Esophagus muscularis mucosa (tissue), 4 donors: ENCODE data around the gene MAD1L1. TPM values are rescaled to one million over a fixed set of nuclear protein-coding genes. Genes with fewer than 3 reads are reported as not detected.

Experiments used
- DNase-seq: peaks from one replicate; pipeline ENCODE4 v3.0.0-alpha.2; 2017; ENCODE audit errors: extremely low spot score
- H3K27ac ChIP-seq, 4 donors: fragments of 200-600 bp; sonication (generic); replicated peaks in 1 of 4; 1 replicate in 3 of 4; 2 replicates in 1 of 4; pipeline ENCODE4 v1.5.1; 2016 to 2019; ENCODE audit warnings: mild to moderate bottlenecking in 1 of 4
- H3K27me3 ChIP-seq, 4 donors: fragments of 200-600 bp; sonication (generic); one replicate each; pipeline versions ENCODE4 v1.5.1 to v1.6.0; 2016 to 2019
- H3K36me3 ChIP-seq, 4 donors: fragments of 200-600 bp; sonication (generic); one replicate each; pipeline ENCODE4 v1.5.1; 2016 to 2019
- H3K4me1 ChIP-seq, 4 donors: fragments of 200-600 bp; sonication (generic); one replicate each; pipeline ENCODE4 v1.5.1; 2016 to 2019
- H3K4me3 ChIP-seq, 4 donors: fragments of 200-600 bp; sonication (generic); 1 replicate in 2 of 4; 2 replicates in 2 of 4; pipeline ENCODE4 v1.5.1; 2016 to 2019; ENCODE audit warnings: mild to moderate bottlenecking in 4 of 4, moderate library complexity in 1 of 4
- H3K9me3 ChIP-seq, 4 donors: fragments of 200-600 bp; sonication (generic); 1 replicate in 3 of 4; 2 replicates in 1 of 4; pipeline ENCODE4 v1.5.1; 2016 to 2019
- EP300 ChIP-seq: sonication (generic); formaldehyde crosslinking; IDR thresholded peaks from one replicate; pipeline ENCODE4 v1.6.1; 2017; ENCODE audit warnings: antibody characterized with exemption
- POLR2A ChIP-seq: fragments of 450-650 bp; IDR thresholded peaks from one replicate; pipeline ENCODE4 v1.6.1; 2017; ENCODE audit warnings: antibody characterized with exemption, moderate library complexity, mild to moderate bottlenecking, low read depth
- POLR2AphosphoS5 ChIP-seq, 2 donors: sonication (generic); formaldehyde crosslinking; IDR thresholded peaks; one replicate each; pipeline ENCODE4 v1.6.1; 2017; ENCODE audit warnings: antibody characterized with exemption in 2 of 2
- WGBS: methylation state at CpG from one replicate; pipeline ENCODE4 v1.1.5; 2018; 5-methylcytosine and 5-hydroxymethylcytosine counted together
- intact Hi-C: fragments of 100-400 bp; cut with DNase I; formaldehyde crosslinking; loops from one replicate; pipeline ENCODE4 v1.15.1; 2023
- total RNA-seq, 4 donors: library from RNA; depleted of rRNA; stranded (reverse); fragments of >200 nt; gene quantifications; one replicate each; pipeline versions ENCODE4 v1.1.0 to v1.2.1, GENCODE V29; 2016
- TF ChIP-seq, protein P1 (sequence below), 3 experiments: fragments of 200-600 bp in 2 of 3; fragments of 450-650 bp in 1 of 3; sonication (generic) in 2 of 3; IDR thresholded peaks; one replicate each; pipeline ENCODE4 v1.5.1; 2017 to 2019; ENCODE audit warnings: antibody characterized with exemption in 3 of 3, mild to moderate bottlenecking in 2 of 3, moderate library complexity in 1 of 3

Gene MAD1L1
- total RNA-seq, 4 donors from 2014 or later = 22.2 to 33.1 (median 29.5) TPM

DNA sequence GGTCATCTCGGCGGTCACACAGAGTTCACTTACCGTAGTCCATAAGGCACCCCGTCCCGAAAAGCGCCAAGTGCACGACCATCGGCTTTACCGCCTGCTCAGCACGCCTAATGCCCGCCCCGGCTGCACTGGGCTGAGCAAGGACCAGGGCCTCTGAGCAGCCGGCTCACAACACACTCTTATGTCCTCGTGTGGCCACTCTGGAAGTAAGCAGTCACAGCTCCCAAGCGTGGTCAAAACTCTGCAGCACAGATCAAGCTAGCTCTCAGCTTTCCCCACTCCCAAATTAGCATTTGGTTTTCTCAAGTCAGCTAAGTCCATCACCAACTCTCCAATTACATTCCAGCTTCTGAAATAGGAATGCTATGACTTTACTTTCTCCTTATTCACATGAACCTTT is 57.7 kb downstream of the MAD1L1 start:
- 77% methylated on average over 15 of the region's 15 CpGs for WGBS
- peaks cover 0 to 3% (median 0%) of the 10 kb centered on the region in 4 donors for H3K36me3 ChIP-seq
- H3K9me3 ChIP-seq = no peaks in the 10 kb centered on the region
- H3K4me1 ChIP-seq = peaks cover 36 to 51% (median 40%) of the 10 kb centered on the region in 4 donors
- peak overlapping the region; percentile 53 to 71 (median 66) for H3K27ac ChIP-seq
- no peaks in the 10 kb centered on the region for H3K27me3 ChIP-seq
- intact Hi-C loops = no loop called here
- no peak for DNase-seq
- TF ChIP-seq, protein P1, sequence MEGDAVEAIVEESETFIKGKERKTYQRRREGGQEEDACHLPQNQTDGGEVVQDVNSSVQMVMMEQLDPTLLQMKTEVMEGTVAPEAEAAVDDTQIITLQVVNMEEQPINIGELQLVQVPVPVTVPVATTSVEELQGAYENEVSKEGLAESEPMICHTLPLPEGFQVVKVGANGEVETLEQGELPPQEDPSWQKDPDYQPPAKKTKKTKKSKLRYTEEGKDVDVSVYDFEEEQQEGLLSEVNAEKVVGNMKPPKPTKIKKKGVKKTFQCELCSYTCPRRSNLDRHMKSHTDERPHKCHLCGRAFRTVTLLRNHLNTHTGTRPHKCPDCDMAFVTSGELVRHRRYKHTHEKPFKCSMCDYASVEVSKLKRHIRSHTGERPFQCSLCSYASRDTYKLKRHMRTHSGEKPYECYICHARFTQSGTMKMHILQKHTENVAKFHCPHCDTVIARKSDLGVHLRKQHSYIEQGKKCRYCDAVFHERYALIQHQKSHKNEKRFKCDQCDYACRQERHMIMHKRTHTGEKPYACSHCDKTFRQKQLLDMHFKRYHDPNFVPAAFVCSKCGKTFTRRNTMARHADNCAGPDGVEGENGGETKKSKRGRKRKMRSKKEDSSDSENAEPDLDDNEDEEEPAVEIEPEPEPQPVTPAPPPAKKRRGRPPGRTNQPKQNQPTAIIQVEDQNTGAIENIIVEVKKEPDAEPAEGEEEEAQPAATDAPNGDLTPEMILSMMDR (IDR thresholded peaks at IDR 0.05) = no peak
- no peak for TF ChIP-seq POLR2AphosphoS5 (IDR thresholded peaks at IDR 0.05)
- TF ChIP-seq POLR2A = no peak
- no peak for TF ChIP-seq EP300
- no peak overlapping the region for H3K4me3 ChIP-seq

DNA sequence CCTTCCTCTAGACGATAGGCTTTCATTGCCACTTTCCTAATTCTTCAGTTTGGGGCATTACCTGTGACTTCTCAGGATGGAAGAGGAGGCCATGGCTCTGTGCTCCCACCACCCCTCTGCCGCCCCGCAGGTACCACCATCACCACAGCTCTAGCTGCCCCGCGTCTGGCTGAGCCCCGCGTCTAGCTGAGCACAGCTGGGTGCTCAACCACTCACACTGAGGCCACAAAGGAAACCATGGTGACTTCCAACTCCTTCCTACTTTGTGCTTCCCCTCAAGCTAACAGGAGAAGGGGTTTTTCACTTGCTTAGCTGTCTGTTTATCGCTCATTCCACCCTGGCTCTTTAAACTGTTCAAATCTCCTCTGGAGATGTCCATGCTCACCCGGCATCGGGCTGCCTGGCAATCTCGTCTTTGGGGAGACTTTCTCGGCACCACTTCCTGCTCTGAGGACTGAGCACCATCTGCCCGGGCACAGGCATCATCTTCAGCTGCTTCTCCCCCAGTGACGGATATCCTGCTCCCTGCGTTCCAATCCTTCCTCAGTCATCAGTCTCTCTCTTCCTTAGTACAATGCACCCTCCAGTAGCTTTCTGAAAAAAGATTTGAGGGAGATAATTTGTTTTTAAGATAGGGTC is 59.4 kb downstream of the MAD1L1 start:
- peaks cover 0 to 7% (median 0%) of the 10 kb centered on the region in 4 donors for H3K36me3 ChIP-seq
- no peak overlapping the region for H3K4me3 ChIP-seq
- H3K27me3 ChIP-seq = no peaks in the 10 kb centered on the region
- no peak for DNase-seq
- peaks cover 36 to 51% (median 40%) of the 10 kb centered on the region in 4 donors for H3K4me1 ChIP-seq
- peak overlapping the region; percentile 38 to 66 (median 55) for H3K27ac ChIP-seq
- WGBS = 63% methylated on average over 15 of the region's 15 CpGs
- H3K9me3 ChIP-seq = no peaks in the 10 kb centered on the region
- intact Hi-C loops = no loop called here
- TF ChIP-seq POLR2AphosphoS5 (IDR thresholded peaks at IDR 0.05) (no peak), EP300 (no peak), POLR2A (no peak)
- TF ChIP-seq, protein P1 (IDR thresholded peaks at IDR 0.05) = no peak

DNA sequence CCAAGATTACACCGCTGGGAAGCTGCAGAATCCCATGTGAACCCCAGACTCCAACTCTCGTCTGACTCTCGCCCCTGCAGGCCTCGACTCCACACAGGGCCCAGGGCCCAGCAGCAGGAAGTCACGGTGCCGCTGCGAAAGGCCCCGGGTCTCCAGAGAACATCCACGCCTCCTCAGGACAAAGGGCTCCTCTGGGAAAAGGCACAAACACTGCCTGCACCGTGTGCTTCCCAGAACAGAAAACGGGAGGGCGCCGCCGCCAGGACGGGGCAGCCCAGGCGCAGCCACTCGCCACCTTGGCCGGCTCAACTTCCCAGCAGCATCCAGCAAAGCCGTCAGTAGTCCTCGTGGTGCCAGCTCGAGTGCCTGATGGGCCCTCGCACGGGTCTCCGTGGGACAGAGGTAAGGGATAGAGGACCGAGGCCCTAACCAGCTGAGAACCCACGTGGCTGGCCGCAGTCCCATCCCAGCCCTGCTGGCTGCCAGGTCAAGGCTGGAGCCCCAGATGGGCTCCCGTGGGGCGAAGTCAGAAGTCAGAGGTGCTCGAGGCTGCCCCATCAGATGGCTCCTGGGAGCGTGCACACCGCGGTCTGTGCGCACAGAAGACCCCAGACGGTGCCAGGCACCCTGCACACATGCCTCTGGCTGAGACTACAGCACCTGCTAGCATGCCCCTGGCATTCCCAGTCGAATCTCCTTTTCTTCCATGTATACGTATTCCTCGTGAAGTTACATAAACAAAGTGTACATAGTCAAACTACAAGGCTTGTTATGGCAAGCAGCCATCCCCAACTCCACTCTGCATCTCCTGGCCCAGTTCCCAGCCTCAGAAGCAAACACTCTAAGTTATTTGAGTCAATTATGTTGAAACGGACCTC is 60.2 kb downstream of the MAD1L1 start:
- peak in 1 of 2 donors; percentile 10 for TF ChIP-seq POLR2AphosphoS5 (IDR thresholded peaks at IDR 0.05)
- no peak for TF ChIP-seq EP300
- TF ChIP-seq POLR2A = no peak
- TF ChIP-seq, protein P1 (IDR thresholded peaks at IDR 0.05) = no peak
- Histone ChIP-seq H3K4me3 (no peak overlapping the region), H3K27ac (peak overlapping the region; percentile 38 to 66 (median 55)), H3K4me1 (peaks cover 36 to 51% (median 40%) of the 10 kb centered on the region in 4 donors), H3K9me3 (no peaks in the 10 kb centered on the region), H3K36me3 (peaks cover 0 to 10% (median 0%) of the 10 kb centered on the region in 4 donors), H3K27me3 (no peaks in the 10 kb centered on the region)
- intact Hi-C loops = no loop called here
- 39% methylated on average over 9 of the region's 39 CpGs for WGBS
- DNase-seq = no peak

DNA sequence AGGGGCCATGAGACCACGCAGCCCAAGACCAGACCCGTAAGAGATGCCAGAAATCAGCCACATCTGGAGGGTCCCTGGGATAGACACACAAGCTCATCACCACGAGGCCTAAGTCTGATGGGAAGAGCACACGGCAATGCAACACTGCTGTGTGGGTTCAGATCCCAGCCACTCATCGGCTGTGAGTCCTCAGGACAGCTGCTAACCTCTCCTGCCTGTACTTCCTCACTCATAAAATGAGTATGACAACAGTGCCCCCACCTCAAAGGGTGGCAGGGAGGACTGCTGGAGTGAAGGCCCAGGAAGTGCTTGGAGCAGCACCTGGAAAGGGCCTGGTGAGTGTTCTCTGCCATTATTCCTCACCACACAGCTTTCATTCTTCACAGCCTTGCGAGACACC is 60.9 kb downstream of the MAD1L1 start:
- no peak for TF ChIP-seq EP300
- no peak for TF ChIP-seq POLR2A
- TF ChIP-seq, protein P1 (IDR thresholded peaks at IDR 0.05) = no peak
- no peak for TF ChIP-seq POLR2AphosphoS5 (IDR thresholded peaks at IDR 0.05)
- intact Hi-C loops = no loop called here
- WGBS = 91% methylated on average over 4 of the region's 6 CpGs

More for the DNA sequence above, 60.9 kb downstream of the MAD1L1 start:
- Histone ChIP-seq H3K9me3 (no peaks in the 10 kb centered on the region), H3K36me3 (peaks cover 0 to 11% (median 0%) of the 10 kb centered on the region in 4 donors), H3K27me3 (no peaks in the 10 kb centered on the region), H3K27ac (peak overlapping the region in 1 of 4 donors; percentile 66), H3K4me1 (peaks cover 37 to 52% (median 41%) of the 10 kb centered on the region in 4 donors), H3K4me3 (no peak overlapping the region)
- no peak for DNase-seq
